Epithelial cell of prostate (primary cell): ENCODE measurements around the gene FZD2.
"Not testable (repeated sequence)": the region's sequence is repeated elsewhere in the genome, so short reads cannot be mapped to it uniquely, and the experiment has no call there.

ENCODE experiments used
- DNase-seq: peaks from one replicate; pipeline ENCODE4 v3.0.0-alpha.2; 2011; ENCODE audit warnings: low read depth, low spot score
- H3K27ac ChIP-seq: fragments of 450-650 bp; 2 replicates; pipeline ENCODE4 v1.5.1; 2017; ENCODE audit warnings: mild to moderate bottlenecking

The FZD2 gene

GRCh38 chr17:44568945-44569858, 11.9 kb downstream of the FZD2 start:
- no peak for DNase-seq
- no peak overlapping the region for H3K27ac ChIP-seq

- no peak for DNase-seq
- H3K27ac ChIP-seq: no peak overlapping the region
Observed at GRCh38 chr17:44572801-44573200, 15.5 kb downstream of the FZD2 start.

- DNase-seq: no peak
- H3K27ac ChIP-seq: no peak overlapping the region
Observed at GRCh38 chr17:44575403-44575802, 18.1 kb downstream of the FZD2 start.

GRCh38 chr17:44578947-44579346, 21.7 kb downstream of the FZD2 start:
- DNase-seq: no peak
- H3K27ac ChIP-seq: no peak overlapping the region

- DNase-seq: no peak
- H3K27ac ChIP-seq: no peak overlapping the region
Observed at GRCh38 chr17:44581868-44582267, 24.6 kb downstream of the FZD2 start.

GRCh38 chr17:44584443-44584842, 27.2 kb downstream of the FZD2 start:
- H3K27ac ChIP-seq: no peak overlapping the region

GRCh38 chr17:44585315-44585714, 28.0 kb downstream of the FZD2 start:
- DNase-seq: no peak
- no peak overlapping the region for H3K27ac ChIP-seq

More at GRCh38 chr17:44584443-44584842, 27.2 kb downstream of the FZD2 start:
- DNase-seq: no peak

- peak; percentile 56 for DNase-seq
- H3K27ac ChIP-seq: peak overlapping the region; percentile 13
Observed at GRCh38 chr17:44587339-44587738, 30.1 kb downstream of the FZD2 start.

- H3K27ac ChIP-seq: no peak overlapping the region
- DNase-seq: no peak
Observed at GRCh38 chr17:44589316-44590071, 32.2 kb downstream of the FZD2 start.

- not testable (repeated sequence) for DNase-seq, H3K27ac ChIP-seq
Observed at GRCh38 chr17:44590072-44590462, 32.8 kb downstream of the FZD2 start.

GRCh38 chr17:44590762-44591161, 33.5 kb downstream of the FZD2 start:
- H3K27ac ChIP-seq, DNase-seq: not testable (repeated sequence)

- no peak overlapping the region for H3K27ac ChIP-seq
- DNase-seq: no peak
Observed at GRCh38 chr17:44591206-44591605, 33.9 kb downstream of the FZD2 start.

- DNase-seq: no peak
- H3K27ac ChIP-seq: no peak overlapping the region
Observed at GRCh38 chr17:44593156-44593555, 35.9 kb downstream of the FZD2 start.

- DNase-seq: no peak
- H3K27ac ChIP-seq: no peak overlapping the region
Observed at GRCh38 chr17:44595216-44595775, 38.0 kb downstream of the FZD2 start.

- H3K27ac ChIP-seq: no peak overlapping the region
- DNase-seq: no peak
Observed at GRCh38 chr17:44598329-44598728, 41.0 kb downstream of the FZD2 start.

- DNase-seq: no peak
- no peak overlapping the region for H3K27ac ChIP-seq
Observed at GRCh38 chr17:44598932-44599297, 41.6 kb downstream of the FZD2 start.

- no peak for DNase-seq
Observed at GRCh38 chr17:44599298-44600175, 42.3 kb downstream of the FZD2 start.

GRCh38 chr17:44601539-44601938, 44.3 kb downstream of the FZD2 start:
- no peak overlapping the region for H3K27ac ChIP-seq
- no peak for DNase-seq

More at GRCh38 chr17:44599298-44600175, 42.3 kb downstream of the FZD2 start:
- H3K27ac ChIP-seq: no peak overlapping the region

GRCh38 chr17:44601973-44602372, 44.7 kb downstream of the FZD2 start:
- DNase-seq: no peak

GRCh38 chr17:44602390-44602789, 45.1 kb downstream of the FZD2 start:
- H3K27ac ChIP-seq: no peak overlapping the region
- no peak for DNase-seq

More at GRCh38 chr17:44601973-44602372, 44.7 kb downstream of the FZD2 start:
- no peak overlapping the region for H3K27ac ChIP-seq
